GM23338 (cell line): ENCODE results near the gene CD300LB. TPM values are rescaled to one million over a fixed set of nuclear protein-coding genes. Genes with fewer than 3 reads are reported as not detected.

Experiments
- ATAC-seq: fragments of 200-7000 bp; cut with Tn5 transposase; 3 replicates; pipeline ENCODE4 v1.9.1; 2020
- DNase-seq: peaks from one replicate; pipeline ENCODE4 v3.0.0-alpha.2; 2015; ENCODE audit warnings: low spot score
- H2AFZ ChIP-seq: fragments of 200-600 bp; sonication (generic); 2 replicates; pipeline ENCODE4 v1.8.0; 2016; ENCODE audit warnings: antibody characterized with exemption, mild to moderate bottlenecking, moderate library complexity
- H3F3A ChIP-seq: fragments of 200-600 bp; sonication (generic); replicated peaks from 2 replicates; pipeline ENCODE4 v1.8.0; 2017; ENCODE audit warnings: antibody characterized with exemption, mixed run types, low read depth
- H3K27ac ChIP-seq: fragments of 200-600 bp; sonication (generic); 2 replicates; pipeline ENCODE4 v1.6.1; 2016; ENCODE audit warnings: low read depth
- H3K27me3 ChIP-seq: fragments of 200-600 bp; sonication (generic); 2 replicates; pipeline ENCODE4 v1.8.0; 2016; ENCODE audit warnings: mild to moderate bottlenecking, mixed run types, moderate library complexity; ENCODE audit not compliant: insufficient read depth
- H3K36me3 ChIP-seq: fragments of 200-600 bp; sonication (generic); 2 replicates; pipeline ENCODE4 v1.8.0; 2016; ENCODE audit warnings: mild to moderate bottlenecking; ENCODE audit not compliant: insufficient read depth
- H3K4me1 ChIP-seq: fragments of 200-600 bp; sonication (generic); 2 replicates; pipeline ENCODE4 v1.8.0; 2016; ENCODE audit warnings: mild to moderate bottlenecking, moderate library complexity; ENCODE audit not compliant: insufficient read depth
- H3K4me2 ChIP-seq: fragments of 200-600 bp; sonication (generic); 2 replicates; pipeline ENCODE4 v1.7.1; 2017; ENCODE audit warnings: mixed run types
- H3K4me3 ChIP-seq: fragments of 200-600 bp; sonication (generic); 2 replicates; pipeline ENCODE4 v1.6.1; 2016; ENCODE audit warnings: mixed run types
- H3K79me2 ChIP-seq: fragments of 200-600 bp; sonication (generic); replicated peaks from 2 replicates; pipeline ENCODE4 v1.8.0; 2017; ENCODE audit warnings: mild to moderate bottlenecking; ENCODE audit not compliant: insufficient read depth
- H3K9me2 ChIP-seq: fragments of 200-600 bp; sonication (generic); 2 replicates; pipeline ENCODE4 v1.8.0; 2017; ENCODE audit not compliant: insufficient read depth
- H4K20me1 ChIP-seq: fragments of 200-600 bp; sonication (generic); replicated peaks from 2 replicates; pipeline ENCODE4 v1.8.0; 2017; ENCODE audit warnings: mild to moderate bottlenecking; ENCODE audit not compliant: insufficient read depth
- H3K27ac Mint-ChIP-seq: 2 replicates; pipeline ENCODE4 v1.8.0; 2020; ENCODE audit warnings: inconsistent platforms, mild to moderate bottlenecking, moderate library complexity, mixed read lengths
- H3K27me3 Mint-ChIP-seq: 3 replicates; pipeline ENCODE4 v1.8.0; 2022; ENCODE audit warnings: low read depth, mild to moderate bottlenecking, moderate library complexity, mixed read lengths, inconsistent platforms; ENCODE audit not compliant: insufficient read depth, poor library complexity
- H3K36me3 Mint-ChIP-seq: 3 replicates; pipeline ENCODE4 v1.8.0; 2021; ENCODE audit warnings: low read depth, mild to moderate bottlenecking, inconsistent platforms, moderate library complexity, mixed read lengths
- H3K4me1 Mint-ChIP-seq: 3 replicates; pipeline ENCODE4 v1.8.0; 2020; ENCODE audit warnings: mild to moderate bottlenecking, inconsistent platforms, mixed read lengths
- H3K4me3 Mint-ChIP-seq: 3 replicates; pipeline ENCODE4 v1.8.0; 2021; ENCODE audit warnings: moderate library complexity, mild to moderate bottlenecking, inconsistent platforms, mixed read lengths
- H3K9me3 Mint-ChIP-seq: 3 replicates; pipeline ENCODE4 v1.8.0; 2020; ENCODE audit warnings: moderate library complexity, mild to moderate bottlenecking, inconsistent platforms, mixed read lengths
- CTCF ChIP-seq, 2 experiments: fragments of 200-600 bp in 1 of 2; sonication (generic) in 1 of 2; conservative IDR thresholded peaks; 2 replicates each; pipeline versions ENCODE4 v1.5.1 to v1.6.1; 2016 to 2017; ENCODE audit warnings: antibody characterized with exemption in 2 of 2, low read depth in 2 of 2, mild to moderate bottlenecking in 2 of 2, moderate library complexity in 1 of 2
- NANOG ChIP-seq: IDR thresholded peaks from 2 replicates; pipeline ENCODE4 v1.6.1; 2016; ENCODE audit warnings: antibody characterized with exemption, borderline replicate concordance
- POLR2AphosphoS5 ChIP-seq: IDR thresholded peaks from 2 replicates; pipeline ENCODE4 v1.6.1; 2016; ENCODE audit warnings: antibody characterized with exemption, low read depth
- STAT1 ChIP-seq: IDR thresholded peaks from one replicate; pipeline ENCODE4 v1.6.1; 2016; ENCODE audit warnings: antibody characterized with exemption; ENCODE audit not compliant: unreplicated experiment
- ZNF114 ChIP-seq: fragments of 250-450 bp; sonication (Bioruptor Pico); IDR thresholded peaks from 2 replicates; pipeline ENCODE4 v1.5.0; 2020; ENCODE audit warnings: mild to moderate bottlenecking, moderate library complexity
- polyA plus RNA-seq: library from polyadenylated mRNA; unstranded; fragments of >200 nt; fragmentation: Nextera tagmentation; extraction: Ambion mirVana; gene quantifications from 2 replicates; pipeline ENCODE4 v1.2.1, GENCODE V29; 2016
- total RNA-seq: library from RNA; depleted of rRNA; stranded (reverse); fragments of >200 nt; shearing (Covaris generic); gene quantifications from 2 replicates; pipeline ENCODE4 v1.2.3, GENCODE V29; 2014
- TF ChIP-seq, protein P1 (sequence below): IDR thresholded peaks from one replicate; pipeline ENCODE4 v1.6.1; 2018; ENCODE audit warnings: antibody characterized with exemption; ENCODE audit not compliant: unreplicated experiment

Gene CD300LB
- total and polyA plus RNA-seq, 2 experiments from 2014 or later: not detected

DNA sequence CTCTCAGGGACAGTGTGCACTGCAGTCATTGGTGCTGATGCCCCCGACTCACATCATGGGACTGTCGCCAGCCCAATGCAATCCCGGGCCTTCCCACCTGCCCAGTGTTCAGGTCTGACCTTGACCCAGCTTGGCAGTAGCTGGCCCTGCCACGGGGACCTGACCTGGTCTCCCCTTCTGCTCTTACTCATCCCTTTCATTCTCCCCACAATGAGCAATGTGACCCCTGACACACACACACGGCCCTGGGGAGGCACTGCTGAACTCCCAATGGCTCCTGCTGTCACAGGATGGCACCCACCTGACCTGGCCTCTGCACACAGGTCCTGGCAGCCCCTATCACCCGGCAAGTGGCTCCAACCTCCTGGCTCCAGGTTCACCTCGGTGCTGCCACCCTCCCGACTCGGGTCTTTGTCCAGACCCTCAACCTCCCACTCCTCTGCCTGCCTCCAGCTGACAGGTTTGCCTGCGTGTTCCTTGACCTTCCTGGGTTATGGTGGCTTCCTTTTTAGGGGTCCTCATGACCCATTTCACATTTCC is 8.1 kb upstream of the CD300LB start (continued):
- TF ChIP-seq, protein P1, sequence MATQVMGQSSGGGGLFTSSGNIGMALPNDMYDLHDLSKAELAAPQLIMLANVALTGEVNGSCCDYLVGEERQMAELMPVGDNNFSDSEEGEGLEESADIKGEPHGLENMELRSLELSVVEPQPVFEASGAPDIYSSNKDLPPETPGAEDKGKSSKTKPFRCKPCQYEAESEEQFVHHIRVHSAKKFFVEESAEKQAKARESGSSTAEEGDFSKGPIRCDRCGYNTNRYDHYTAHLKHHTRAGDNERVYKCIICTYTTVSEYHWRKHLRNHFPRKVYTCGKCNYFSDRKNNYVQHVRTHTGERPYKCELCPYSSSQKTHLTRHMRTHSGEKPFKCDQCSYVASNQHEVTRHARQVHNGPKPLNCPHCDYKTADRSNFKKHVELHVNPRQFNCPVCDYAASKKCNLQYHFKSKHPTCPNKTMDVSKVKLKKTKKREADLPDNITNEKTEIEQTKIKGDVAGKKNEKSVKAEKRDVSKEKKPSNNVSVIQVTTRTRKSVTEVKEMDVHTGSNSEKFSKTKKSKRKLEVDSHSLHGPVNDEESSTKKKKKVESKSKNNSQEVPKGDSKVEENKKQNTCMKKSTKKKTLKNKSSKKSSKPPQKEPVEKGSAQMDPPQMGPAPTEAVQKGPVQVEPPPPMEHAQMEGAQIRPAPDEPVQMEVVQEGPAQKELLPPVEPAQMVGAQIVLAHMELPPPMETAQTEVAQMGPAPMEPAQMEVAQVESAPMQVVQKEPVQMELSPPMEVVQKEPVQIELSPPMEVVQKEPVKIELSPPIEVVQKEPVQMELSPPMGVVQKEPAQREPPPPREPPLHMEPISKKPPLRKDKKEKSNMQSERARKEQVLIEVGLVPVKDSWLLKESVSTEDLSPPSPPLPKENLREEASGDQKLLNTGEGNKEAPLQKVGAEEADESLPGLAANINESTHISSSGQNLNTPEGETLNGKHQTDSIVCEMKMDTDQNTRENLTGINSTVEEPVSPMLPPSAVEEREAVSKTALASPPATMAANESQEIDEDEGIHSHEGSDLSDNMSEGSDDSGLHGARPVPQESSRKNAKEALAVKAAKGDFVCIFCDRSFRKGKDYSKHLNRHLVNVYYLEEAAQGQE: no peak

DNA sequence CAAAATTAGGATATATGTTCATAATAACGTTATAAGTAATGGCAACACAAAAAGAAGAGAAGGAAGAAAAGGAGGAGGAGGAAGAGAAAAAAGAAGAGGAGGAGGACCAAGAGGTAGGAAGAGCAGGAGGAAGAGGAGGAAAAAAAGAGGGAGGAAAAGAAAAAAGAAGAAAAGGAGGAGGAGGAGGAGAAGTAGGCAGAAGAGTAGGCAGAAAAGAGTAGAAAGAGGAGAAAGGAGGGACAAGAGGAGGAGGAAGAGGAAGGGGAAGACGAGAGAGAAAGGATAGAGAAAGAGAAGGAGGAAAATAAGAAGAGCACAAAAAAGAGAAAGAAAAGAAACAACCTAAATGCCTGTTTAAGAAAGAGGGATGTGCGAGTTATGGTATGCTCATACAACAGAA is 5.6 kb upstream of the CD300LB start:
- no peaks in the 10 kb centered on the region for H4K20me1 ChIP-seq
- Mint-ChIP-seq H3K4me1 (peaks cover 4% of the 10 kb centered on the region), H3K27me3 (peaks cover 15% of the 10 kb centered on the region), H3K36me3 (no peaks in the 10 kb centered on the region), H3K27ac (no peak overlapping the region), H3K9me3 (no peaks in the 10 kb centered on the region; the same call in 1 of the 3 replicates), H3K4me3 (no peak overlapping the region)
- no peak overlapping the region for H3K27ac ChIP-seq
- no peaks in the 10 kb centered on the region for H3K27me3 ChIP-seq
- no peak for ATAC-seq
- DNase-seq: no peak
- no peak overlapping the region for H2AFZ ChIP-seq
- no peaks in the 10 kb centered on the region for H3K36me3 ChIP-seq
- H3K4me2 ChIP-seq: no peak overlapping the region
- H3K79me2 ChIP-seq: no peaks in the 10 kb centered on the region
- no peak overlapping the region for H3K4me3 ChIP-seq
- H3F3A ChIP-seq: no peaks in the 10 kb centered on the region
- no peaks in the 10 kb centered on the region for H3K4me1 ChIP-seq
- no peaks in the 10 kb centered on the region for H3K9me2 ChIP-seq
- TF ChIP-seq CTCF (conservative IDR thresholded peaks at IDR 0.05; ENCODE audit: low read depth in 2 of 2) (no peak), ZNF114 (CRISPR knock-in tag) (no peak)

GRCh38 chr17:74532115-74532514 is 840 bp upstream of the CD300LB start:
- no peaks in the 10 kb centered on the region for H4K20me1 ChIP-seq
- H3K9me2 ChIP-seq: no peaks in the 10 kb centered on the region
- H3K79me2 ChIP-seq: no peaks in the 10 kb centered on the region
- no peak overlapping the region for H3K4me3 ChIP-seq
- H3K4me1 ChIP-seq: no peaks in the 10 kb centered on the region
- no peak overlapping the region for H2AFZ ChIP-seq
- no peaks in the 10 kb centered on the region for H3K36me3 ChIP-seq
- H3K36me3 Mint-ChIP-seq: no peaks in the 10 kb centered on the region
- peaks cover 10% of the 10 kb centered on the region for H3K27me3 Mint-ChIP-seq
- no peak for TF ChIP-seq NANOG
- TF ChIP-seq STAT1: no peak
- no peak for TF ChIP-seq POLR2AphosphoS5
- TF ChIP-seq, protein P1: no peak
- no peak overlapping the region for H3K27ac ChIP-seq
- peak; percentile 86 for DNase-seq
- ATAC-seq: peak; percentile 85
- H3K4me1 Mint-ChIP-seq: peaks cover 4% of the 10 kb centered on the region
- no peaks in the 10 kb centered on the region; the same call in 2 of the 3 replicates for H3K9me3 Mint-ChIP-seq
- no peak overlapping the region for H3K4me2 ChIP-seq
- H3K4me3 Mint-ChIP-seq: no peak overlapping the region
- no peaks in the 10 kb centered on the region for H3K27me3 ChIP-seq
- no peaks in the 10 kb centered on the region for H3F3A ChIP-seq
- no peak overlapping the region for H3K27ac Mint-ChIP-seq
